HL-60 (cell line): ENCODE measurements around the gene GAS6.

Source experiments
- DNase-seq, 2 experiments: peaks; one replicate each; pipeline ENCODE4 v3.0.0-alpha.2; 2010 to 2020; ENCODE audit warnings: low read depth in 1 of 2, low spot score in 1 of 2
- H3K27ac ChIP-seq: fragments of 250-450 bp; sonication (Bioruptor Pico); replicated peaks from 2 replicates; pipeline ENCODE4 v1.5.1; 2020; ENCODE audit warnings: mild to moderate bottlenecking, moderate library complexity
- H3K27me3 ChIP-seq: fragments of 250-450 bp; sonication (Bioruptor Pico); 2 replicates; pipeline ENCODE4 v1.5.1; 2021; ENCODE audit warnings: mild to moderate bottlenecking, moderate library complexity; ENCODE audit not compliant: insufficient read depth, poor library complexity, severe bottlenecking
- H3K4me3 ChIP-seq: replicated peaks from 2 replicates; pipeline ENCODE4 v1.5.1; 2011; ENCODE audit warnings: mild to moderate bottlenecking, control low read depth, low read length; ENCODE audit not compliant: insufficient read depth
- CTCF ChIP-seq: IDR thresholded peaks from one replicate; pipeline ENCODE4 v1.5.1; 2011; ENCODE audit warnings: low read length, control low read depth, inconsistent platforms; ENCODE audit not compliant: insufficient read depth
- GABPA ChIP-seq: IDR thresholded peaks from 2 replicates; pipeline ENCODE4 v1.6.1; 2012; ENCODE audit warnings: low read depth
- POLR2AphosphoS5 ChIP-seq: IDR thresholded peaks from 2 replicates; pipeline ENCODE4 v1.6.1; 2012; ENCODE audit warnings: low read depth
- SPI1 ChIP-seq: IDR thresholded peaks from 2 replicates; pipeline ENCODE4 v1.6.1; 2012; ENCODE audit warnings: low read depth, mild to moderate bottlenecking, borderline replicate concordance
- TF ChIP-seq, protein P1 (sequence below): IDR thresholded peaks from 2 replicates; pipeline ENCODE4 v1.6.1; 2012; ENCODE audit warnings: low read depth; ENCODE audit not compliant: insufficient replicate concordance

GAS6 gene

GRCh38 chr13:113852536-113853517, 11.0 kb downstream of the GAS6 start:
- no peak for DNase-seq
- Histone ChIP-seq H3K27me3 (peaks cover 2% of the 10 kb centered on the region), H3K4me3 (no peak overlapping the region), H3K27ac (no peak overlapping the region)
- TF ChIP-seq CTCF, result no peak

- Histone ChIP-seq H3K4me3 (no peak overlapping the region), H3K27me3 (peaks cover 3% of the 10 kb centered on the region), H3K27ac (no peak overlapping the region)
- TF ChIP-seq SPI1, result no peak
- TF ChIP-seq GABPA, result no peak
- TF ChIP-seq CTCF, result no peak
- TF ChIP-seq, protein P1, sequence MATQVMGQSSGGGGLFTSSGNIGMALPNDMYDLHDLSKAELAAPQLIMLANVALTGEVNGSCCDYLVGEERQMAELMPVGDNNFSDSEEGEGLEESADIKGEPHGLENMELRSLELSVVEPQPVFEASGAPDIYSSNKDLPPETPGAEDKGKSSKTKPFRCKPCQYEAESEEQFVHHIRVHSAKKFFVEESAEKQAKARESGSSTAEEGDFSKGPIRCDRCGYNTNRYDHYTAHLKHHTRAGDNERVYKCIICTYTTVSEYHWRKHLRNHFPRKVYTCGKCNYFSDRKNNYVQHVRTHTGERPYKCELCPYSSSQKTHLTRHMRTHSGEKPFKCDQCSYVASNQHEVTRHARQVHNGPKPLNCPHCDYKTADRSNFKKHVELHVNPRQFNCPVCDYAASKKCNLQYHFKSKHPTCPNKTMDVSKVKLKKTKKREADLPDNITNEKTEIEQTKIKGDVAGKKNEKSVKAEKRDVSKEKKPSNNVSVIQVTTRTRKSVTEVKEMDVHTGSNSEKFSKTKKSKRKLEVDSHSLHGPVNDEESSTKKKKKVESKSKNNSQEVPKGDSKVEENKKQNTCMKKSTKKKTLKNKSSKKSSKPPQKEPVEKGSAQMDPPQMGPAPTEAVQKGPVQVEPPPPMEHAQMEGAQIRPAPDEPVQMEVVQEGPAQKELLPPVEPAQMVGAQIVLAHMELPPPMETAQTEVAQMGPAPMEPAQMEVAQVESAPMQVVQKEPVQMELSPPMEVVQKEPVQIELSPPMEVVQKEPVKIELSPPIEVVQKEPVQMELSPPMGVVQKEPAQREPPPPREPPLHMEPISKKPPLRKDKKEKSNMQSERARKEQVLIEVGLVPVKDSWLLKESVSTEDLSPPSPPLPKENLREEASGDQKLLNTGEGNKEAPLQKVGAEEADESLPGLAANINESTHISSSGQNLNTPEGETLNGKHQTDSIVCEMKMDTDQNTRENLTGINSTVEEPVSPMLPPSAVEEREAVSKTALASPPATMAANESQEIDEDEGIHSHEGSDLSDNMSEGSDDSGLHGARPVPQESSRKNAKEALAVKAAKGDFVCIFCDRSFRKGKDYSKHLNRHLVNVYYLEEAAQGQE, result no peak
- no peak for TF ChIP-seq POLR2AphosphoS5
- DNase-seq, result no peak
Measured at GRCh38 chr13:113851826-113852535, 11.9 kb downstream of the GAS6 start.

DNA sequence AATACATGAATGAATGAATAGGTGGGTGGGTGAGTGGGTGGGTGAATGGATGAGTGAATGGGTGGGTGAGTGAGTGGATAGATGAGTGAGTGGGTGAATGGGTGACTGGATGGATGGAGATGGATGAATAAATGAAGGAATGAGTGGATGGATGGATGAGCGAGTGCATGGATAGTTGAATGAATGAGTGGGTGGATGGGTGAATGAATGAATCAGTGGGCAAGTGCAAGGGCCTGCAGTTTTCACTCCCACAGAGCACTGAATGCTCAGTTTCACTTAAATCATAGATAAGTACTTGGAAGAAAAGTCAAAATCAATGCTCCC, 12.4 kb downstream of the GAS6 start:
- Histone ChIP-seq H3K27me3 (peaks cover 8% of the 10 kb centered on the region), H3K4me3 (no peak overlapping the region), H3K27ac (no peak overlapping the region)
- no peak for DNase-seq
- TF ChIP-seq, protein P1, result no peak
- no peak for TF ChIP-seq GABPA
- TF ChIP-seq SPI1, result no peak
- TF ChIP-seq CTCF, result no peak
- no peak for TF ChIP-seq POLR2AphosphoS5
